D721Med (cell line): ENCODE results near the gene CACNA1G.

Experiments used
- DNase-seq: peaks from one replicate; pipeline ENCODE4 v3.0.0; 2011; ENCODE audit warnings: low spot score; ENCODE audit not compliant: insufficient read length
- FAIRE-seq: peaks from 2 replicates; lab custom pipeline; 2011; peaks lifted over from hg19 to GRCh38; lab: Jason Lieb, UNC
- CTCF ChIP-seq: IDR thresholded peaks from 2 replicates; pipeline ENCODE4 v1.5.1; 2012; ENCODE audit warnings: mild to moderate bottlenecking, control low read depth; ENCODE audit not compliant: insufficient read depth; ENCODE audit errors: missing control alignments

The CACNA1G gene

GRCh38 chr17:50541716-50542688, 18.5 kb upstream of the CACNA1G start:
- peak; percentile 97 for DNase-seq
- no peak for FAIRE-seq
- TF ChIP-seq CTCF: no peak

GRCh38 chr17:50542795-50543774, 17.4 kb upstream of the CACNA1G start:
- no peak for DNase-seq
- FAIRE-seq: no peak
- TF ChIP-seq CTCF: no peak

- FAIRE-seq: no peak
- TF ChIP-seq CTCF: no peak
- no peak for DNase-seq
Measured at GRCh38 chr17:50544516-50544915, 16.0 kb upstream of the CACNA1G start.

- no peak for DNase-seq
- FAIRE-seq: no peak
- TF ChIP-seq CTCF: no peak
Measured at GRCh38 chr17:50545311-50545710, 15.2 kb upstream of the CACNA1G start.

- FAIRE-seq (no peak), DNase-seq (no peak)
- TF ChIP-seq CTCF: no peak
Measured at GRCh38 chr17:50546701-50547034, 13.8 kb upstream of the CACNA1G start.

GRCh38 chr17:50547035-50547735, 13.3 kb upstream of the CACNA1G start, which contains the start of gene SPATA20:
Gene SPATA20 (plus strand): TSS chr17:50547174. CDS start chr17:50547209, 35 bp downstream.
- FAIRE-seq (no peak), DNase-seq (peak; percentile 75)
- TF ChIP-seq CTCF: peak; percentile 99
